Measurements from ENCODE around the gene MOB2.
"Not testable (repeated sequence)": the region's sequence is repeated elsewhere in the genome, so short reads cannot be mapped to it uniquely, and the experiment has no call there.

The MOB2 gene

DNA sequence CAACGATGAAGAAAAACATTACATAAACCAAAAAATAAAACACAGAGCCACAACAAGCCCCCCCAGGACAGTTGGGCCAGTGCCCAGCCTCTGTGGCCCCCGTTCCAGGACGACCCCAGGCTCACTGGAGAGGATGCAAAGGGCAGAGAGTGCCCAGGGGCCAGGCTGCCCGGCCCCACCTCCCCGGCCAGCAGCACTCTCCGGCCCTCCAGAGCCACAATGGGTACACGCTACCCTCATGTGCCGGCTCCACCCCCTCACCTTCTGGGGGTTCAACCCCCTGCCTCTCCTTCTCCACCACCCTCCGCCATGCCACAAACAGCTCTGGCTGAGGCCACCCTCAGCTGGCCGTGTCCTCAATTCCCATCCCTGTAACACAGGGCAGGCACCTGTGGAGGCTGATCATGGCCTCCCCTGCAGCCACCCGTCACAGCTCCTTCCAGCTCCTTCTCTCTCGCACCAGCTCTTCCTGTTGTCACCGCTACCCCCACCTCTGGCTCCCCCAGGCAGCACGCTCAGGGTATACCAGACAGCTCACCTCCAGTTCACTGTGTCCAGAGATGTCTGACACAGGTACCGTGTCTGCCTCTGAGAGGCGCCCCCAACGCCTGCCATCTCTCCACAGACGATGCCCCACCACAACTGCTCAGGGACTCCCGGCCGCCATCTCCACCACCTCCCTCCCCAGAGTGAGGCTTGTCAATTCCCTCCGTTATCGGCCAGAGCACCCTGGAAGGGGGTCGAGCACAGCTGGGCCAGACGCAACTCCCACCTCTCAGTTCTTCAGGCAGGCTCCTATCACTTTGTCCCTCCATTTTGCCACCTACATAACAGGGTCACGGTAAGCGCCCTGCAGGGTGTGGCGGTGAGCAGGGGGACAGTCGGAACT is 30.8 kb upstream of the MOB2 start:
- DNase-seq, result no peak

DNA sequence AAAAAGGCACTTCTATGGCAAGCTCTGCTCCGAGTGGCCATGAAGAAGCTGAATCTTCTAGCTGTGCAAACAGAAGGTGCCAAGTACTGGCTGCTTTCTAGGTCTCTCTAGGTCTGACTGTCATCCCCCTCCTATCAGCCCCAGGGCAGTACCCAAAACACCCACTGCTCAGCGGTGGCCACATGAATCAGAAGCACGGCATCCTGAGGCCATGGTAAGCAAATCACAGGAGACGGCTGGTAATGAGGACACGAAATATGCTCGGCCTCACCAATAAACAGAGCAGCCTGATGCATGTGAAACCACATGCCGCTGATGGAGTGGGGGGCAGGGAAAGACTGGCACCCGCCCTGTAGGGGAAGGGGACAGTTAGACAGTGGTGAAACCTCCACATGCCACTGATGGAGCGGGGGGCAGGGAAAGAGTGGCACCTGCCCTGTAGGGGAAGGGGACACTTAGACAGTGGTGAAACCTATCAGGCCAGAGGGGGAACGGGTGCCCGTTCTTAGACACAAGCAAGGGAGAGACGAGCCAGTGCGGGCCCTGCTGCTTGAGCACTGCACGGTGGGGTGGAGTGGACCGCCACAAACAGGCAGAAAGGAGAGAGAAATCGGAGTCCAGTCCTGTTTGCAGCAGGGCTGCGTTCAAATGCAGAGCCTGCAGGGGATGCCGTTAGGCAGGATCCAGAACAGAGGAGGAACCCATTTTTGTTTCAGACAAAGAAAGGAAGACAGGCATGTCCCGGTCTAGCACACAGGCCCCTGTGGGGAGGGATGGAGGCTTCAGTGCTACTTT is 29.9 kb upstream of the MOB2 start:
- no peak for DNase-seq

- peak; percentile 80 for DNase-seq
Observed at GRCh38 chr11:1515082-1516060, 28.8 kb upstream of the MOB2 start.

DNA sequence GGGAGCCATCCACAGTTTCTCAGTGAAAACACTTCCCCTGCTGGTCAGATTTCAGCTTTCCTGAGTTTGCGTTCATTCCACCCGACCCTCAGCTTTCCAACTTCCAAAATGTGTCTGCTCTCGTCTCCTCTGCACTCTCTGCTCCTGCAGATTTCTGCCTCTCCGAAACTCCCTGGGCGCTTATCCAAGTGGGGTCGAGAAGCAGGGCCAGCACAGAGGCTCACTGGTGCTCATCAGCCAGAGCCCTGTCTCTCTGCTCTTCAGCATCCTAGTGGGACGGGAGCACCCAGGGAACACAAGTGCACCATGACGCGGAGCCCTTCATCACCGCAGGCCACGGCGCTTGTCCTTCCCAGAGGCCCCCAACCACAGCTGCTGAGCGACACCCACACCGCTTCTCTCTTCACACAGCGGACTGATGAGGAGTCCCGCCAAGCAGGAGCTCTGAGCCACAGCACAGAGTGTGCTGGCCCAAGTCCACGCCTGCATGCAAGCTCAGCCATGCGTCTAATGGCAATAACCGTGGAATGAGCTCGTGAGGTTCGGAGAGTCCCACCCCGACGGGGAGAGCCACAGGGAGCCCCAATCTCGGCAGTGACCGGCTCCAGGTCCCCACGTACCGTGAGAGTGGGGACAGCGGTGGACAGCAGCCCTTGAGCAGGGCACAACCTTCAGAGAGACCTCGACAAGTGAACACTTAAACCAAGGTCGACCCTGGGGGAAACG is 27.9 kb upstream of the MOB2 start:
- no peak for DNase-seq

GRCh38 chr11:1513326-1514296 is 27.0 kb upstream of the MOB2 start:
- DNase-seq, result no peak

DNA sequence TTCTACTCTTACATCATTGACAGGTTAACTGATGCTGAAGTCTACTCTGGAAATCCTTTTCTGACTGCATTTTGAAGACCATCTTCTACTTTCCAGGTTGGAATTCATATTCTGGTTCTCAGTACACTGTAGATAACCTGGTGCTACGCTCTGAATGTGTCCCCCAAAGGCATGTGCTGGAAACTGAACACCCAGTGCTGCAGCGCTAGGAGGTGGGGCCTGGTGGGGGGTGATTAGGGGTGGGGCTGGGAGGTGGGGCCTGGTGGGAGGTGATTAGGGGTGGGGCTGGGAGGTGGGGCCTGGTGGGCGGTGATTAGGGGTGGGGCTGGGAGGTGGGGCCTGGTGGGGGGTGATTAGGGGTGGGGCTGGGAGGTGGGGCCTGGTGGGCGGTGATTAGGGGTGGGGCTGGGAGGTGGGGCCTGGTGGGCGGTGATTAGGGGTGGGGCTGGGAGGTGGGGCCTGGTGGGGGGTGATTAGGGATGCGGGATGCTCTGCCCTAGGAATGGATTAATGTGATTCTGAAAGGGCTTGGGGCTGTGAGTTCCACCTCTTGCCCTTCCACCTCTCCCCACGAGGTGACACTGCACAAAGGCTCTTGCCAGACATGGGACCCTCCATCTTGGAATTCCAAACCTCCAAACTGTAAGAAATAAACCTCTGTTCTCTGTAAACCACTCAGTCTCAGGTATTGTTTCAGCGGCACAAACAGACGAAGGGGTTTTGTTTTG is 26.1 kb upstream of the MOB2 start:
- not testable (repeated sequence) for DNase-seq

DNA sequence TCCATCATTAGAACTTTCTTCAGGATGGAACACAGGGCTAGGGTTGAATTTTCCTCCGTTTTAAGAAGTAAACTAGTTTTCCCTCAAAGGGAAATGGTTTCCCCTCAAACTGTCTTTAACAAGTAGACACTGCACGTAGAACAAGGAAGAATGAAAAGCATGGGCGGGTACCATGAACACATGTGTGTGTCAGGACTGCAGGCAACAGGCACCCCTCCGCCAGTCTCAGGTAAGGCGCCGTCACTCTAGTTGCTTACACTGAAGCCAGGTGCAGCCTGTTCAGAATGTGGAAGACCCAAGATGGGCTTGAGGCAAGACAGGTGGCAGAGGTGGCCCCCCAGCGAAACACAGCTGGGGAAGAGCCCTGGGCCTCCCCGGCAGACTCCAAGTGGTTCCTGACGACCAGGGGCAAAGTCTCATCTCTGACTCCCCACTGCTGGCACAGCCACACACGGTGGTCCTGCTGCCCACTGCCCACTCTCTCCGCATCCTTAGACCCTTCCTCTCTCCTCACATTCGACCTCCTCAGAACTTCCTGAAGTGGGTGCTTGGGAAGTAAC is 25.4 kb upstream of the MOB2 start:
- no peak for DNase-seq

DNA sequence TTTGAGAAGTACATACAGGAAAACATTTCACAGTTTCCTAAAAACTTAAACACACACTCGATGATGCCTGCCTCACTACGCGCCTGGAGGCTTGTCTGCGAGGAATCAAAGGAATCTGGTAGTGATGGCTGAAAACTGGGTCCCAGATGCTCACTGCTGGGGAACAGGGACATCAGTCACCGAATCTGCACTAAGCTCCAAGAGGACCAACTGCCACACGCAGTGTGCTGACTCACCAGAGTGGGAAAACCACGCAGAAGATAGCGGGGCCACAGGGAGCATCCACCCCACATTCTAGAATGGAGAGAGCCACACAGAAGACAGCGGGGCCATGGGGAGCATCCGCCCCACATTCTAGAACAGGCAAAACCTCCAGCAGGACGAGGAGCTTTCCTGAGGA is 24.3 kb upstream of the MOB2 start:
- DNase-seq, result no peak

DNA sequence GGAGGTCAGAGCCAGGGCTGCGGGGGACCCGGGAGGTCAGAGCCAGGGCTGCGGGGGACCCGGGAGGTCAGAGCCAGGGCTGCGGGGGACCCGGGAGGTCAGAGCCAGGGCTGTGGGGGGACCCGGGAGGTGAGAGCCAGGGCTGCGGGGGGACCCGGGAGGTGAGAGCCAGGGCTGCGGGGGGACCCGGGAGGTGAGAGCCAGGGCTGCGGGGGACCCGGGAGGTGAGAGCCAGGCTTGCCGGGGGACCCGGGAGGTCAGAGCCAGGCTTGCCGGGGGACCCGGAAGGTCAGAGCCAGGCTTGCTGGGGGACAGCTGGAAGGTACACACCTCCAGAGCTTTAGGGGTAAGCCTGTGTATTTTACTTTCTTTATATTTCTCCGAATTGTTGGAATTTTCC is 23.8 kb upstream of the MOB2 start:
- DNase-seq, result not testable (repeated sequence)

GRCh38 chr11:1509626-1510255 is 23.2 kb upstream of the MOB2 start:
- no peak for DNase-seq

DNA sequence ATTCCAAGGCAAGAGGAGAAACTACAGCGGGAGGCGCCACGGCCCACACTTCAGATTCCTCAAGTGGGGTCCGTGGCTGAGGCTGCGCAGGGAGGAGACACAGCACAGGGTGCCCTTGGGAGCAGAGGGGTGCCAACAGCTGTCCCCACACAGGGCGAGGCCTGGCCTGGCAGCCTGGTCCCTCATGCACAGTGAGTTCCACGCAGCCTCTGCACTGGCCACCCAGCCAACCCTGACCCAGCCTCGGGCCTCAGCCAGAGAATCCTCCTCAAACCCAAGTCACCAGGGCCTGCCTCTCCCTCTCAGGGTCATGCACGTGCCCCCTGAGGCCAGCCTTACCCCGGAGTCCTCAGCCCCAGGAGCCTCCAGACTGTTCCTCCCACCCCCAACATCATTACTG is 22.4 kb upstream of the MOB2 start:
- peak; percentile 22 for DNase-seq

- peak; percentile 26 for DNase-seq
Observed at GRCh38 chr11:1508491-1508891, 21.9 kb upstream of the MOB2 start.

DNA sequence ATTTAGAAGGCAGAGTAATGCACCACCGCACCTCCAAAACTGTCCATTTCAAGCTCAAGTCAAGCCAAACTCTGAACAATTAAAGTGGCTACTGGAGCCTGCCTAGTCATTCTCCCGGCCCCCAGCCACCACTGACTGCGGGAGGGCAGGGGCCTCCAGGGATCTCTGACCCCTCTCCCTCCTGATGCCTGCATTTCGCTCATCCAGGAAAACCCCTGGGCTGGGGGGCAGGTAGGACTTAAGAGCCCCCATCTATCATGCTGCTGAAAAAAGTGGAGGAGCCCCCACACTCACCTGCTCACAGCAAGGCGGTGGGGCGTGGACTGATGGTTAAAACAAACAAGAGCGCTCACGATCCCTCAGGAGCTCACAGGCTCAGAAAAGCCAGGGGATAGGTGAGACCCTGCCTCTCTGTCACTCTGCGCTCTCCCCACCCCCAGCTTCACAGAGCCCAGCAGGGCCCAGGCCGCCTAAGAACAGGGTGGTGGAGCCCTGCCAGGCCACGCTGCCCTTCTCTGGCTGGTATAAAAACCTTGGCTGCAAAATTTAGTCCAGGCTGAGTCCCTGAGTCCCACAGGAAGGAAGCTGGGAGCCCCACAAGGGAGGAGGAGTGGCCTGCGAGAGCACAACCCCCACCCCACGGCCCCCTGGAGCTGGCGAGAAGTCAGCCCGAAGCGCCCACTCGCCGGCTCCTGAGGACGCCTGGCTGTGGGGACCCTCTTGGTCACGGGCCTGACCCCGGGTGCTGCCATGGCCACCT is 21.0 kb upstream of the MOB2 start:
- DNase-seq, result peak; percentile 35

GRCh38 chr11:1506981-1507380 is 20.4 kb upstream of the MOB2 start:
- DNase-seq, result no peak

DNA sequence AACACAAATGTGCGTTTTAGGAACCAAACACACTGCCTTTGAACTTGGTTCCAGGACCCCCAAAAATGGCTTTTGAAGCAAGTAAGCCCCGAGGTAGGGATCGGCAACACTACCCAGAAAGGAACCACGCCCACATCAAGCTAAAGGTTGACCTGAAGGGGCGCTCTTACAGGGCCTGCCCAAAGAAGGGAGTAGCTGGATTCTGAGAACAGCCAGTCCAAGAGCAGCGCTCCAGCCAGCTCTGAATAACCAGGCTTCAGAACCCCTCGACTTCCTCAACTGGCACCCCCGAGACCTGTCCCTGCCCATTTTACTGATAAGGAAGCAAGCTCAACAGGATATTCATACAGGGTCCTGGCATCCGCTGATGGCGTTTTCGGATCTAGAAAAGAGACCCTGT is 18.9 kb upstream of the MOB2 start:
- no peak for DNase-seq

GRCh38 chr11:1504581-1505290 is 18.2 kb upstream of the MOB2 start:
- peak; percentile 11 for DNase-seq

DNA sequence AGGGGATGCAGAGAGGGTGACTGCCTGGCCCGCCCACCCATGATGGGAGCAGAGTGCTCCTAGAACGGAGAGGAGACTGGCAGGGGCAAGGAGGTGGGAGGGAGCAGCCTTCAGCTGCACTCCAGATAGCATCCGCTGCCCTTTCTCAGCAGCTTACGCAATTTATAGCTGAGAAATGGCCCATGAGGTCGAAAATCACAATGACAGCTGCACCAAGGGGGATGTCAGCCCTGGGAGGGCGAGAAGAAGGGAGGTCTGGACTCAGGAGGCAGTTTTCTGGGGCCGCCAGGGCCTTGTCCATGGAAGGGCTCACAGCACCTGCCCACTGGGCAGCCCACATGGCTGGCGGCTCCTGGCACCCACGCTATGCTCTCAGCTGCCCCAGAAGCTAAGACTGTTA is 17.6 kb upstream of the MOB2 start:
- no peak for DNase-seq

DNA sequence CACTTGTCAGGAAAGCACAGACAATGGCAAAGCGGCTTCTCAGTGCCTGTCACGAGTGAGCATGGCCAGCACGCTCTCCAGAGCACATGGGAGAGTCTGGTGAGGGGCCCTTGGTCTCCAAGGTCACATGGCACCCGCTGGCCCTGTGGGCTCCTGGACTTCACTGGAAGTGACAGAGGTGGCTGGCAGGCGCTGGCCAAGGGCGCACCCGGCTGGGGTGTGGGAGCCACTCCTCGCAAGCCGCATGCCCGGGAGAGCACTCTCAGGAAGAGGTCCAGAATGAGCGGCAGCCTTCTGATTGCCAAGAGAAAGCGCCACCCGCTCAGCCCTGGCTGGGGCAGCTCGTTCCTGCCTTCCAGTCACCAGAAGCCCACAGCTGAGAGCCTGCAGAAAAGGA is 17.1 kb upstream of the MOB2 start:
- DNase-seq, result no peak
